Myometrial cell (primary cell): ENCODE measurements around the gene AOX1. TPM values are rescaled to one million over a fixed set of nuclear protein-coding genes. Genes with fewer than 3 reads are reported as not detected.

Source experiments
- total RNA-seq: library from RNA; depleted of rRNA; stranded (reverse); fragments of >200 nt; gene quantifications from 2 replicates; pipeline ENCODE4 v1.2.3, GENCODE V29; 2015

The AOX1 gene
- 116 and 131 TPM in 2 replicates for total RNA-seq

GRCh38 chr2:200585730-200586643 is at the start of gene AOX1:
Gene AOX1 (plus strand): TSS chr2:200586014. CDS start chr2:200586109, 95 bp downstream.

Other genes starting within 250 kb of the AOX1 start
- 18.2 and 22.3 TPM in 2 replicates for gene KCTD18, start 75.9 kb upstream of the AOX1 start, total RNA-seq
- 9.8 and 17.0 TPM in 2 replicates for gene SGO2, start 59.8 kb upstream of the AOX1 start, total RNA-seq
- 460 and 594 TPM in 2 replicates for gene BZW1, start 225.9 kb downstream of the AOX1 start, total RNA-seq